HT-29 (cell line): ENCODE results near the gene ATP13A1. TPM values are rescaled to one million over a fixed set of nuclear protein-coding genes. Genes with fewer than 3 reads are reported as not detected.
"Not testable (repeated sequence)": the region's sequence is repeated elsewhere in the genome, so short reads cannot be mapped to it uniquely, and the experiment has no call there.

ENCODE experiments used
- DNase-seq: peaks from one replicate; pipeline ENCODE4 v3.0.0-alpha.2; 2015; ENCODE audit warnings: low spot score
- total RNA-seq: library from RNA; depleted of rRNA; stranded (reverse); fragments of >200 nt; shearing (Covaris generic); gene quantifications from 2 replicates; pipeline ENCODE4 v1.2.3, GENCODE V29; 2014

ATP13A1 gene
- total RNA-seq, 1 experiment from 2014 or later, result 42.0 TPM

DNA sequence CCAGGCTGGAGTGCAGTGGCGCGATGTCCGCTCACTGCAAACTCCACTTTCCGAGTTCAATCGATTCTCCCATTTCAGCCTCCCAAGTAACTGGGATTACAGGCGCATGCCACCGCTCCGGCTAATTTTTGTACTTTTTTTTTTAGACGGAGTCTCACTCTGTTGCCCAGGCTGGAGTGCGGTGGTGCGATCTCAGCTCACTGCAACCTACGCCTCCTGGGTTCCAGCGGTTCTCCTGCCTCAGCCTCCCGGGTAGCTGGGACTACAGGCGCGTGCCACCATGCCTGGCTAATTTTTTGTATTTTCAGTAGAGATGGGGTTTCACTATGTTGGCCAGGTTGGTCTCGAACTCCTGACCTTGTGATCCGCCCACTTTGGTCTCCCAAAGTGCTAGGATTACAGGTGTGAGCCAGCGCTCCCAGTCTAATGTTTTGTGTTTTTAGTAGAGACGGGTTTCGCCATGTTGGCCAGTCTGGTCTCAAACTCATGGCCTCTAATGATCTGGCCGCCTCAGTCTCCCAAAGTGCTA, 2.0 kb upstream of the ATP13A1 start:
- DNase-seq, result not testable (repeated sequence)

DNA sequence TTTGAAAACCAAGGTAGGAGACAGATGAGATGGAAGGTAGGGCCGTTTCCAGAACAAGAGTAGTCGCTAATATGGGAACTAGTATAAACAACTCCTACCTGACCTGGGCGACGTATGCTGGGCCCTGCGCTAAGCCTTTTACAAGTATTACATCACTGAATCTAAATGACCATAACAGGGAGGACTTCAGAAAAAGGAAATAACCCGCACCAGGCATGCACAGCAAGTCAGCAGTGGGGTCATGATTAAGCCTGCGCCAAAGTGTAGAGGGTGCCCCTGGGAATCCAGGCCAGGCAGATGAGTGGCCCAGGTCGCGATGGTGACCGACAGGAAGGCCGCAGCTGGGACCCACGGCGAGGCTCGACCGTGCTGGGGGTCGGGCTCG, 613 bp downstream of the ATP13A1 start:
- DNase-seq, result no peak

DNA sequence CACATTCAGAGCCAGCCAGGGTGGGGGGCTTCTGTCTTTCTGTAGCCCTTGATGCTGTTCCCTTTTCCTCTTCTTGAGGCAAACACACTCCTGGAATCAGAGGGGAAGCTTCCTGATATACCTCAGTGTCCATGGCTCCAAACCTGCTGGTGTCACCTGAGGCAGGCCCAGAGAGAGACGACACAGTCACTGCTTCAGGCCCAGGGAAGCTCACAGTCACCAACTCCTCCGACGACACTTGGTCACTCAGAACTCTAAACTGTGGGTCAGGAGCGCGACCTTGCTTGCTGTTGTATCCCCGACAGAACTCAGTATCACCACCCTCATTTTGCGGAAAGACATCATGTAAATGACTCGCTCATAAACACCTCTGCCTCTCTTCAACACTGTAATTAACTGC, 1.1 kb downstream of the ATP13A1 start:
- DNase-seq, result no peak

DNA sequence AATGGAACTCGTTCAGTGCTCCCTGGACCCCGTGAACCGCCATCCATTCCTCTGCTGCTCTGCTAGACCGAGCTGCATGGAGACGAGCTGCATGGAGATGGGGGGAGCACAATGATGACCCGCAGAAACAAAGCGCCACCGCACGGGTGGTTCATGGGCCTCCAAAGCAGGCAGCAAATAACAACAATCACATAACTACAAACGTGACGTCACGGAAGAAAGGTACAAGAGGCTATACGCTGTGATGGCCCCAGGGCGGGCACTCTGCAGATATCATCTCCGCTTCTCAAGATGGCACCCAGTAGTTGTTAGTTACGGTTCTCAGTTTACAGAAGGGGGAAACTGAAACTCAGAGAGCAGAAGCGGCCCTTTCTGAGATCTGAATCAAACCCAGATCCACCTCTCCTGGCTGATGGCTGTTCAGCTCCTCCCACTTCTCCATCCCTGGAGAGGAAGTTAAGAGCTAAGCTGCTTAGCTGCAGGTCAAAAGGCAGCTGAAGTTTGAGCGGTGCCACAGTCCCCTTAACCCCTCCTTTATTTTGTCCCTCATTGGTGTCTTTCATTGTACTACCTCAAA, 1.7 kb downstream of the ATP13A1 start:
- no peak for DNase-seq

DNA sequence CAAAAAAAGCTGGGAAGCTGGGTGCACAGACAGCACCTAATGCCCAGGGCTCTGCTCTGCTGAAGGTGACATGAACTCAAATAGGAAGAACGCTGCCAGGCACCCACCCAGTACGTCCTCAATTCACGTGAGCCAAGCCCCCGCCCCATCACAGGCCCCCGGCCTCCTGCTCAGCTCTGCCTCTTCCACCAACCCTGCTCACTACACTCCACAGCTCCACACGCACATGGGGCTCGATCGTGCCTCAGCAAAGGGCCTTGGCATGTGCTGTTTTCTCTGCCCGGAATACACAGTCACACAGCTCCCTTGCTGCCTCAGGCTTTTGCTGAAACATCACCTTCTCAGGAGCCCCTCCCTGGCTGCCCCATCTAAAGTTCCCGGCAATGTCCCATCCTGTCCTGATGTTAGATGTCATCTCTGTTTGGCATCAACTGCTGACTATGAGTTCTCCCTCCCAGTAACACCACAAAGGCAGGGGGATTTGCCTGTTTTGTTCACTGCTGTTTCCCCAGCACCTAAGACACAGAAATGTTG, 2.3 kb downstream of the ATP13A1 start:
- DNase-seq, result no peak

DNA sequence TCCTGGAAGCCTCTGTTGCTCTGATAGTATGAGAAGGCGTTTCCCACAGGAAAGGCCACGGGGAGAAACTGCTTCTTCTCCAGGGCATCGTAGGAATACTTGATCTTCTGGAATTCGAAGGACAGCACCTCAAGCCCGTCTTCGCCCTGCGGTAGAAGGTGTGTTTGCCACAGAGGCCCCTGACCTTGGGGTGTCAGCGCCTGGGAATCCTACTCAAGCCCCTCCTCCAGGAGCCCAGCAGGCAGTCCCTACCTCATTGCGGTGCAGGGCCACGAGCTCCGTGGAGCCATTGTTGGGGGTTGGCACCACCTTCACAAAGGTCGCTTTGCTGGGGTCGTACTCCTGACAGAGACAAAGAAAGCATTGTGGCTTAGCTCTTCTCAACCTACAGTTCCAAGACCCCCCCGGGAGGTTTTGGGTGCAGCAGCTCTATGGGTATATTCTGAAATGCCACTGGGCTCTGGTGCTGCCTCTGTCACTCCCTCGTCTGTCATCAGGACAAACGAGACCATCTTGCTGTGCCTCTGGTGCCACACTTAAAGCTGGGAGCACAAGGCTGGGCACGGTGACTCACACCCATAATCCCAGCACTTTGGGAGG, 3.7 kb downstream of the ATP13A1 start:
- DNase-seq, result no peak

DNA sequence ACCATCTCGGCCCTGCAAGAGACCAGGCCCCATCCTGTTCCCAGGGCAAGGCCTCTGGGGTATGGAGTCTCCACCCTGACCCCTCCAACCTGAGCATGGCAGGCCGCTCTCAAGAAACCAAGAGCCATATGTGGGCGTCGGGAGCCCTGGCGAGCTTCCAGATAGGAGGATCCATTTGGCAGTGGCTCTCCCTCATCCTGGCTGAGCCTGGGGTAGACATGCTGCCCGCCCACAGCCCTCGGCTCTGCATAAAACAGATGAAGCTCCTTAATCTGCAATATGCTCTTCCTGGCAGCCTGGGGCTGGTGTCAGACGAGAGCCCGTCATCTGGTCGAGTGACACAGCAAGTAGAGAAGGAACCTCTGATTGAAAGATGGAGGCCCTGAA, 6.1 kb downstream of the ATP13A1 start:
- DNase-seq, result no peak

DNA sequence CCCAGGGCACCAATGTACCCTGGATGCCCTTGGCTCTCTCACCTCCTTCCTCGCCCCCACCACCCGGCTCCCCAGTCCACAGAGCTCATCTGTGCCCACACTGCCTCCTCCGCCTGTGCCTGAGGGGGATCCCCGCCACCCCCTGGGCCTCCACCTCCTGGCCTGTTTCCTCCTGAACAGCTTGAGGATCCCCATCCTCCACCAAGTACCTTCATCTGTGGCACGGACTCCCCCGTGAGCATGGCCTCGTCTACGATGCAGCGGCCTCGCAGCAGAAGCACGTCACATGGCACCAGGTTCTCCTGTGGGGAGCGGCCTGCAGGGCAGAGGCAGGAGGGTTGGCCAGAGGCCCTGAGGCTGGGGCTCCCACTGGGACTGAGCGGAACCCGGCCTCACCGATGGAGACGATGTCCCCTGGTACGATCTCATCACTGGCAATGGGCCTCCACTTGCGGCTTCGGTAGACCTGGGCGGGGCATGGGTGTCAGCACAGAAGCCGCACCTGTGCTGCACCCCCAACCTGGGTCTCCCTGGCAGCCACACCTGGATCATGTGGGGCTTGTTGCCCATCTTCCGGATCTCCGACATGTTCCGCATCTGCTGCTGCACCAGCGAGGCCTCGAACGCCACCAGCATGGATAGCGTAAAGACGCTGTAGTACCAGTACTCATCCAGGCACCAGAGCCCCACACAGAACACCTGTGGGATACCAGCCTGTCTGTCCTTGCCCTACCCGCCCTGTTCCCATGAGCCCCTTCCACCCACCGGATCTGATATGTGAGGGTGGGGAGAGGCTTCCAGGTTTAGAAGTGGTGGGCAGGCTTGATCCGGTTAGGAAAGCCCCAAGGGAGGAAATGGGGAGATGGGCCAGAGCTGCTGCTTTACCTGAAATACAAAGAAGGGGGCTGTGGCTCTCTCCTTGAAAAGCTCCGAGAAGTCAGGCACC, 6.8 kb downstream of the ATP13A1 start:
- no peak for DNase-seq

DNA sequence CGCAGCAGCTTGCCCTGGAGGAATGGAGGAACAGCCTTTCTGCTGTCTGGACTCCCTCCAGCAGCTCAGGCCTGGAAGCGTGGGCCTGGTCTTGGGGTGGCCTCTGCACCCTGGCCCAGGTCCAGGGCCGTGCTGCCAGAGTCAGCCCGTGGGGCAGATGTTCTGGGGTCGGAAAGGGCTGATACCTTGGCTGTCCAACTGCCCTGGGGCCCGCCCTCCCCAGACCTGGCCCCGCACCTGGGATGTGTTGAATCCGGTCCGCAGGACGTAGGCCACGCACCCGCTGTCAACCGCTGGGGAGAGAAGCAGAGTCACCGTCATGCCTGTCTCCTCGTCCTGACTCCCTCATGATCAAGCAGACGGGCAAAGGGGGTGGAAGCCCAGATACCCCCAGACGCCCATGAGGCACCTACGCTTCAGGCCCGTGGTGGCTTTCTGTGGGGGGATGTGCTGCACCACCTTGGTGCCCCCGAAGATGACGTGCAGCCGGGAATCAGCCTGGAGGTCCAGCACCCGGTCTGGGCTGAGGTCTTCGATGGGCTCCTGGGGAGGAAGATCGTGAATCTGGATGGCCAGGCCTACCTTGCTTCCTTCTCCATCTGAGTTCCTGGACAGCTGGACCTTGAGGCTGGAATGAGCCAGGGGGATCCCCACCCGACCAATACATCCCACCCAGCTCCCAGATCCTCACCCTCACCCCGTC, 7.7 kb downstream of the ATP13A1 start:
- no peak for DNase-seq

DNA sequence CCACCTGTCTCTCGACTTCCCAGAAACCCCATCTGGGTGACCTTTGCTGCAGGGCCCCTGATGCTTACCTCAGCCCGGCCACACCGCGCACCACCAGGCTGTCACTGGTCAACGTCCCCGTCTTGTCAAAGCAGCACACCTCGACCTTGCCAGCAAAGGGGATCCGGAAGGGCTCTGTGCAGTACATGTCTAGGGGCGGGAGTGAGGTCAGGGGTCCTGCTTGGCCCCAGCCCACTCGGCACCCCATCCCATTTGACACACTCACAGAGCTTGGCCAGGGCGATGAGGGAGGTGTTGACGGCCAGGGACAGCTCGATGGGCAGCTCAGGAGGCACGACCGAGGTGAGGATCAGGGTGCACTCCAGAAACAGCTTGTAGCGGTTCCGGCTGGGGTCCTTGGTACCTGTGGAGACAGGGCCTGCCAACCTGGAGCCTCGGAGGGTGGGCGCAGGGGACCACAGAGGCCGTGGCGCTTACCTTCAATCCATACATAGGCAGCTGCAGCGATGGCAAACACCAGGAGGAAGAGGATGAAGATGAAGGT, 8.4 kb downstream of the ATP13A1 start:
- DNase-seq, result no peak

DNA sequence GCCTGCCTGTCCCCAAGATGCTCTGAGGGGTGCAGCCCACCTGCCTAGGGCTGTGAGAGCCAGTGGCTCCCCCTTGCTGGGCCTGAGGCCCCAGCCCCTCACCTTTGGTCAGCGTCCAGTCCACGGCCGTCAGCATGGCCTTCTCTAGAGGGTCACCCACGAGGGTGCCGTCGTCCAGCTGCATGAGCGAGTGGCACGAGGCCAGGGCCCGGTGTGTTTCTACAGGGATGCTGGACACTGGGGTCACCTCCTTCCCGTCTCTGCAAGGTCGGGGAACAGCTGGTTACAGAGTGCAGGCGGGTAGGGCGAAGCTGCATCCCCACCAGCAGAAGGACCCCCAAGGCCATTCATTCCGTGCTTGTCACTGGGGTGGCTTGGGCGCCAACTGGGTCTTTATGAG, 9.0 kb downstream of the ATP13A1 start:
- DNase-seq, result no peak

DNA sequence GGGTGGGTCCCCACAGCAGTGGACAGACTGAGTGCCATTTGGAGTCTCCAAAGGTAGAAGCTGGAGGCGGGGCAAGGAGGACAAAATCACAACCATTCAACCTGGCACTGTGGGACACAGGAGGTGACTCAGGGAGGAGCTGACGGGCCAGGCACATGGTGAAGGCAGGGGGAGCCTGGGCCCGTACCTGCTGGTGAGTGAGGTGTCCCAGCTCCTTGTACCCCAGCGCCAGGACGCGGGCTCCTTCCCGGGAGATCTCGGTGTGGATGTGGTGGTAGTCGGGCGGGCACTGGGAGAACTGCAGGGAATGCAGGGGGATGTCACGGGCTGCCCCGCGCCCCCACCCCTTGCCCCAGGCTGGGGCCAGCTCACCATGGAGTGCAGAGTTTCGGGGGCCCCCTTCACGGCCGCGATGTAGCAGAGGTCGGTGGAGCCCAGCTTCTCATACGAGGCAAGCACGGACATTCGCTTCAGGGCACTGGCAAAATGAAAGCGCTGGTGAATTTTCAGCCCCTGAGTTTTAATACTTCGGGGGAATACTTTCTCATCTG, 9.8 kb downstream of the ATP13A1 start:
- DNase-seq, result no peak

DNA sequence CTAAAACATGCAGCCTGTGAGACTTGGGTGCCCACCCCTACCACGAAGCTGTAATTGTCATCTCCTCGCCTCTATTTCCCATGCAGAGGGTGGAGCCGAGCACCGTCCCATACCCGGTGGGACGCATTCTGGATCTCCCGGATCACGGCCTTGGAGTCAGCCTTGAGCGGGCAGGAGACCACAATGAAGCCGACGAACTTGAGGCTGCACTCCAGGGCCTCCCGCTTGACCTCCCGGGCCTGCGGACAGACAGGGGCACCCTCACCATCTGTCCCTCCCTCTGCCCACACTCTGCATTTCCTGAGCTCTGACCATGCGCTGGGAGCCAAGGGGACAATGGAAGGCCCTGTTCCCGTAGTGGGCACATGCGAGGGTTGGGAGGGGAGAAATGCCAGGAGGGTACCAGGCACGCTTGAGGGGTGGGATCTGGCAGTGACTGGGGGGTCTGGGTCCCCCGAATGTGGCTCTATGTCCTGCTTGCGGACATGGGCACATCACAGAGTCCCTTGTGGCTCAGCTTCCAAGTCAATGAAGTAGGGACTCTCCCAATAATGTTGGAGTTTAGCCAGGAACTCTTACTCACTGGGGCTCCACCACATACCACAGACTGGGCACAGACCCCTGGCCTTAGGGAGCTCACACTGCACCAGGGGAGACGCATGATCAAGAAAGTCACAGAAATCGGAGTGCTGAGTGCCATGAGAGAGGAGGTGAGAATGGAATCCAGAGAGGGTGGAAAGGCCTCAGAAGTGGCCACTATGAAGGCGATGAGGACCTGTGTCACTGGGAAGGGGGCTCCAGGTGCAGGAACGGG, 10.8 kb downstream of the ATP13A1 start:
- DNase-seq, result no peak

DNA sequence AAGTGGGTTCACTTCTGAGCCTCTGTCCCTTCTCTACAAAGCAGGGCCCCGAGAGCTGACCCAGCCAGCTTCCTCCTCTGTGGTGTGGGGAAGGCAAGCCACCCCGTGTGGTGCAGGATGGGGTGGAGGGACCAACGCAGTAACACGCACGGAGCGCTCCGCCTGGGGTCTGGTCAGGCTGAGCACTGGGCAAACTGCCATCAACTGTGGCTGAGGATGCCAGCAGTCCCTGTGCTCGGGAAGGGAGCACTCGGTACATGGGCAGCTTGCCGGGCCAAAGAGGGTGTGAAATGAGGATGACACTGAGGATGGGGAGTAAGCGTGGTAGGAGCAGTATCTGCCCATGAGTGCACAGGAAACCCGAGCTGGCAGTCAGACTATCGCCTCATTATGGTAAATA, 12.4 kb downstream of the ATP13A1 start:
- no peak for DNase-seq

DNA sequence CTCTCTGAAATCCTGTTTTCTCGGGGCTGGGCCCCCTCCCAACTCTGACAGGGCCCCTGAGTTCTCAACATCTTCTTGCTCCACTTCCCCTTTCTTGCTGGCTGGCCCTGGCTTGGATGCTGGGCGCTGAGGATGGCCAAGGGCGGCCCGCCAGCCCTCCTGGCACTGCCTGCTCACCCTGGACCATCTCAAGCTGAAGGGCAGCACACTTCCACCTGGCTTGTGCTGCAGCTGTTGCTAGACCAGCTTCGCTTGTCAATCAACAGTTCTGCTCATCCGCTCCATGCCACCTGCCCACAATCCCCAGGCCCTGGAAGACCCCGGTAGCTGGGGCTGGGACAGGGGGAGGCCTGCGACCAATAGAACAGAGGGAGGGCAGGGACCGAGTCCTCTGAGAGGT, 13.1 kb downstream of the ATP13A1 start:
- no peak for DNase-seq

DNA sequence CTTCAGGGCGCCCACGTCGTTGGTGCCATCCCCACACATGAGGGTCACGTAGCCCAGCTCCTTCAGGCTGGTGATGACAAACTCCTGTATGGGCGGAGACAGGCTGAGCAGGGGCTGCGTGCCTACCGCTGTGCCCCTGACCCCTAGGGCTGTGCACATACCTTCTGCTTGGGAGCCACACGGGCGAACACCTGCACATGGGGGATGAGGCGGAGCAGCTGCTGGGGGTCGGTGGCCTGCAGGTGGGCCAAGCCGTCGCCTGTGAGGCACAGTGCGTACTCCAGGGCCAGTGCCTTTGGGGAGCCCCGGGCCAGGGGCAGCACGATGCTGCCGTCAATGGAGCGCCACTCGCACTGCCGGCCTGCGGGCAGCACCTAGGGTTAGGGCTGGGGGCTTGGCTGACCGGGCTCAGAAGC, 13.9 kb downstream of the ATP13A1 start:
- no peak for DNase-seq

DNA sequence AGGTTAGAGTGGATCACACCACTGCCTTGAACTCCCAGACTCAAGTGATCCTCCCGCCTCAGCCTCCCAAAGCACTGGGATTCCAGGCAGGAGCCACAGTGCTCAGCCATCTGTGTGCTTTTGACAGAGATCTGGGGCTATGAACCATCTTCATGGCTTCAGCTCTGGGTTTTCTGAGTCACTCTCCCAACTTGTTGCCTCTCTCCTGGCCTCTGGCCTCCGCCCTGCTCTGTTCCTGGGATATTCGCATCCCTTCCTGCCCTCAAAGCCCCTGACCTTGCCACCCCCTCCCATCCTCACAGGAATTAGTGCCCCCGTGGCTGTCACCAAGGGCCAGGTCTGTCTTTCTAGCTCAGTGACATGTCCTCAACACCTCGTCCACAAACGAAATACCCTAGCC, 14.3 kb downstream of the ATP13A1 start:
- no peak for DNase-seq

DNA sequence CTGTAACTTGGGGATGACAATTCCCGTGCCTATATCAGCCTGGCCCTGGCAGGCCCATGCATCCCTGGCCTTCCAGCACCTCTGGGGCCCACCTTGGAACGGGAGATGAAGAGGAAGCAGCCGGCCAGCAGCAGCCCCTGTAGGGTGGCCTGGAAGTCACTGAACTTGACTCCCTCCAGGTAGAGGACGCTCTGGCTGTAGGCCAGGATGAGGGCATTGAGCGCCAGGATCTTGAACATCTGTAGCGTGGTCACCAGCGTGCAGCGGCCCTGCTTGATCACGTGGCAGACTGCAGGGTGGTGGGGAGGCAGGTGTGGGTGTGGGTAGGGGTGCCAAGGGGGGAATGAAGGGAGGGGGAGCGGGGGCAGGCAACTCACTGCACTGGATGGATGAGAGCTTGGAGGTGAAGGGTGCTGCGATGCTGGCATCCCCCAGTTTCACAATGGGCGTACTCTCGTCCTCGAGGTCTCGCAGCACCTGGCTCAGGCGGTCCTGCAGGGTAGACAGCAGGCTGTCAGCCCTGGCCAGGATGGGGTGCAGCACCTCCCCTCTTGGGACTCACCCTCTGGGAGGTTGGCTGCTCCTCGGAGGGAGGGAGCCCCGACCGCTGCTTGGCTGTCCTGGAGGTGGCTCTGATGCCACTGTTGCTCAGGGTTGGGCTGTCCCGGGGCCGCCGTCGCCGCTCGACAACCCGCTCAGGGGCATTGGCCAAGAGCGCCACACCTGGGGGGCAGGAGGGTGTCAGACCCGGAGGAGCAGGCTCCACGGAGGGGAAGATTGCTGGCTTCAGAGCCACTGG, 16.2 kb downstream of the ATP13A1 start:
- DNase-seq, result no peak

DNA sequence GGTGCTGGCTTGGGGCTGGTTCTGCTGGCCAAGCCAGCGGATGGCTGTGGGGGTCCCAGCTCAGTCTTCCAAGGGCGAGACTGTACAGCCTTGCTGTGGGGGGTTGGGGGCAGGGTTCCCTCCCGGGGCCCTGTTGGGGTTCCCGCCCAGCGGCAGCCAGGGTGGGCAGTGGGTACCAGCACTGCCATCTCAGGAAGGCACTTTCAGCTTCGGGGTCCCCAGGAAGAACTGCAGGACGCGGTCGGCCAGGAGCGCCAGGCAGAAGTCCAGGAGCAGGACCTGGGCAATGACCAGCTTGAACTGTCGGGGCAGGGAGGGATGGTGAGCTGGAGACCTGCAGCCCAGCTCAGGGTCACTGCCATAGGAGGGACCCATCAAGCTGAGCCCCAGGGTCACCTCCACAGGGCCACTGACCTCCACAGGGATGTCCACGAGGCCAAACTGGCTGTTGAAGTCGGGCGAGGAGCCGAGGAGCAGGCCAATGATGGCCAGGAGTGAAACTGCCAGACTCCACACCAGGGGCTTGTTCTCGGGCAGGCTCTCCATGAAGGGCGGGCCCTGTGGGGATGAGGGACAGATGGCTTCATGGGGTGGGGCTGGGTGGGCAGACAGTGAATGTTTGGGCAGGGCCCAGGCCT, 18.1 kb downstream of the ATP13A1 start:
- DNase-seq, result no peak
